ENCODE data around the gene MDK. TPM values are rescaled to one million over a fixed set of nuclear protein-coding genes. Genes with fewer than 3 reads are reported as not detected.

The MDK gene
- total RNA-seq, 6 experiments from 2014 or later: 9.7 to 22.9 (median 18.9) TPM

DNA sequence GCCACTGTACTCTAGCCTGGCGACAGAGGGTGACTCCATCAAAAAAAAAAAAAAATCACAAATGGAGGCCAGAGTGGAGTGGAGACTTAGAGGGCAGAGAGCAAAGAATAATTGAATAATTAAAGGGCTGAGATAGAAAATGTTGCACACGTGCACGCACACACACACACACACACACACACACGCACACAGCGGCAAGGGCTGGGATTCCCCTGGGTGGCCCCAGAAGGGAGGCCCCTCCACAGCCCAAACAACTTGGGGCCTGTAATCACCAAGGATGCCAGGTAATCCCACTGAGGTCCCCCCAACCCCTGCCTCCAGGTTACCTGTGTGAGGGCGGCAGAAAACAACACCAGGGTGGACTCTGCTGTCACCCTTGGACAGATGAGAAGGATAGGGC is 46.2 kb upstream of the MDK start:
- Mint-ChIP-seq H3K27ac (no peak overlapping the region), H3K9me3 (no peaks in the 10 kb centered on the region), H3K36me3 (ENCODE audit: low read depth) (no peaks in the 10 kb centered on the region), H3K27me3 (ENCODE audit: insufficient read depth) (peaks cover 46% of the 10 kb centered on the region), H3K4me1 (ENCODE audit: low read depth) (peaks cover 25% of the 10 kb centered on the region), H3K4me3 (no peak overlapping the region)
- no peak for DNase-seq
- TF ChIP-seq, protein P1, sequence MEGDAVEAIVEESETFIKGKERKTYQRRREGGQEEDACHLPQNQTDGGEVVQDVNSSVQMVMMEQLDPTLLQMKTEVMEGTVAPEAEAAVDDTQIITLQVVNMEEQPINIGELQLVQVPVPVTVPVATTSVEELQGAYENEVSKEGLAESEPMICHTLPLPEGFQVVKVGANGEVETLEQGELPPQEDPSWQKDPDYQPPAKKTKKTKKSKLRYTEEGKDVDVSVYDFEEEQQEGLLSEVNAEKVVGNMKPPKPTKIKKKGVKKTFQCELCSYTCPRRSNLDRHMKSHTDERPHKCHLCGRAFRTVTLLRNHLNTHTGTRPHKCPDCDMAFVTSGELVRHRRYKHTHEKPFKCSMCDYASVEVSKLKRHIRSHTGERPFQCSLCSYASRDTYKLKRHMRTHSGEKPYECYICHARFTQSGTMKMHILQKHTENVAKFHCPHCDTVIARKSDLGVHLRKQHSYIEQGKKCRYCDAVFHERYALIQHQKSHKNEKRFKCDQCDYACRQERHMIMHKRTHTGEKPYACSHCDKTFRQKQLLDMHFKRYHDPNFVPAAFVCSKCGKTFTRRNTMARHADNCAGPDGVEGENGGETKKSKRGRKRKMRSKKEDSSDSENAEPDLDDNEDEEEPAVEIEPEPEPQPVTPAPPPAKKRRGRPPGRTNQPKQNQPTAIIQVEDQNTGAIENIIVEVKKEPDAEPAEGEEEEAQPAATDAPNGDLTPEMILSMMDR (IDR thresholded peaks at IDR 0.05): no peak

DNA sequence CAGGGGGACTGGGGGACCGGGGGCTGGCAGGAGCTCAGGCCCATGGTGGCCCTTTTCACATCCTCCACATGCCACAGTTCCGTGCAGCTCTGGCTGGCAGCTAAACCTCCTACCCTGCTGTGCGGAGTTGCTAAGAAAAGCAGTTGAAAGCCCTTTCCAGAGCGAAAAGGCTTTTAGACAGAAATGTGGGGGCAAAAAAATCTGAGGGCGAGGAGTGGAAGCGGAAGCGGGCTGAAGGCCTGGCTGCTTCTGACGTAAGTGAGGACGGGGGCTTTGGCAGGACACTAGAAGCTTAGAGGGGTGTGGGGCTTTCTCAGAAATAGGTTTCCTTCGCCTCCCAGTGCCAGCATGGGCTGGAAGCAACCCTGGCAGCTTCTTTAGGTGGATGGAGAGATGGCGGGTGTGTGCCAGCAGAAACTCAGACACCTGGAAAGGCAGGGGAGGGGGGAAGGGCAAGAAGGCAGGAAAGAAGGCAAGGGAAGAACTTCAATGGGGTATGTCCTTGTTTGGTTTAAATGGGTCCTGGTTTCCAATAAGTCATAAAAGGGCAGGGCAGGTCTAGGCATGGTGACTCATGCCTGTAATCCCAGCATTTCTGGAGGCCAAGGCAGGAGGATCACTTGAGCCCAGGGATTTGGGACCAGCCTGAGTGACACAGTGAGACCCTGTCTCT is 45.4 kb upstream of the MDK start:
- H3K27me3 Mint-ChIP-seq (ENCODE audit: insufficient read depth): peaks cover 38% of the 10 kb centered on the region
- no peak overlapping the region for H3K27ac Mint-ChIP-seq

DNA sequence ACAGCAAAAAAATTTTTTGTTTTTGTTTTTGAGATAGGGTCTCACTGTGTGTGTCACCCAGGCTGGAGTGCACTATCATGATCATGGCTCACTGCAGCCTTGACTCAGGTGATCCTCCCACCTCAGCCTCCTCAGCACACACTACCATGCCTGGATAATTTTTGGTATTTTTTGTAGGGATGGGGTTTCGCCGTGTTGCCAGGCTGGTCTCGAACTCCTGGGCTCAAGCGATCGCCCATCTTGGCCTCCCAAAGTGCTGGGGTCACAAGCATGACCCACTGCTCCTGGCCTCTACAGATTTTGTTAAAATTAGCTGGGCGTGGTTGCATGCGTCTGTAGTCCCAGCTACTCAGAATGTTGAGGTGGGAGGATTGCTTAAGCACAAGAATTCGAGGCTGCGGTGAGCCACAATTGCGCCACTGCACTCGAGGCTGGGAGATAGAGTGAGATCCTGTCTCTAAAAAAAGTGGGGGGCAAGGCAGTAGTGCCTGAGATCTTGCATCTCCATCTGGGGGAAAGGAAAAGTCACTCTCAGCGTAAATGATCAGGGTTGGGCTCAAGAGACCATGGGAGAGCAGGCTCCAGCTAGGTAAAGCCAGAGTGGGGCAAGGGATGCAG is 44.8 kb upstream of the MDK start:
- Mint-ChIP-seq H3K4me3 (no peak overlapping the region), H3K27me3 (ENCODE audit: insufficient read depth) (peaks cover 32% of the 10 kb centered on the region), H3K4me1 (ENCODE audit: low read depth) (peaks cover 18% of the 10 kb centered on the region), H3K27ac (no peak overlapping the region), H3K9me3 (no peaks in the 10 kb centered on the region), H3K36me3 (ENCODE audit: low read depth) (no peaks in the 10 kb centered on the region)
- TF ChIP-seq, protein P1 (IDR thresholded peaks at IDR 0.05): no peak
- DNase-seq: no peak

More for the DNA sequence above, 45.4 kb upstream of the MDK start:
- TF ChIP-seq, protein P1 (IDR thresholded peaks at IDR 0.05): no peak
- Mint-ChIP-seq H3K36me3 (ENCODE audit: low read depth) (no peaks in the 10 kb centered on the region), H3K4me1 (ENCODE audit: low read depth) (peaks cover 18% of the 10 kb centered on the region), H3K9me3 (no peaks in the 10 kb centered on the region), H3K4me3 (no peak overlapping the region)
- DNase-seq: no peak

DNA sequence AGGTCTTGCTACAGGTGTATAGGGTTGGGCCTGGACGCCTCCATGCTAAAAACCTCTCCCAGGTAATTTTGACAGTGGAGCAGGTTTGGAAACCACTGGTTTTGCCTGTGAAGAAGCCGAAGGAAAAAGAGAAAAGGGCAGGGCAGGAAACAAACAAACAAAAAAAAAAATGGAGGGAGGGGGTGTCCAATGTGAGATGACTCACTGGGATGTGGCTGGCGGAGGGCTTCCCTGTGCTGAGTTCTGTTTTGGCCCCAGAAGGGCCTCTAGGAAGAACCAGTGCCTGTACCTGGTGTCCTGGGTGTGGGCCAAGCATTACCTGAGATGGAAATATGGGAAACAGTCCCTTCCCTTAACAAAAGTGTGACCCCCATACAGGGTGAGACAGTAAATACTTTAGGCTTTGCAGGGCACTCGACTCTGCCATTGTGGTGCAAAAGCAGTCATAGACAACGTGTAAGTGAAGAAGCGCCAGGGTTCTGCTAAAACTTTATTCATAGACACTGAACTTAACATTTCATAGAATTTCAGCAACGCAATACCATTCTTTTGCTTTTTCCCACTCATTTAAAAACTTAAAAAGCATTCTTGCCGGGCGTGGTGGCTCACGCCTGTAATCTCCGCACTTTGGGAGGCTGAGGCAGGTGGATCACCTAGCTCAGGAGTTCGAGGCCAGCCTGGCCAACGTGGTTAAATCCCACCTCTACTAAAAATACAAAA is 43.7 kb upstream of the MDK start:
- H3K27me3 Mint-ChIP-seq (ENCODE audit: insufficient read depth): peaks cover 24% of the 10 kb centered on the region
- DNase-seq: no peak
- no peaks in the 10 kb centered on the region for H3K9me3 Mint-ChIP-seq
- TF ChIP-seq, protein P1 (IDR thresholded peaks at IDR 0.05): no peak
- H3K4me1 Mint-ChIP-seq (ENCODE audit: low read depth): peaks cover 23% of the 10 kb centered on the region
- H3K4me3 Mint-ChIP-seq: no peak overlapping the region
- no peak overlapping the region for H3K27ac Mint-ChIP-seq
- H3K36me3 Mint-ChIP-seq (ENCODE audit: low read depth): no peaks in the 10 kb centered on the region

DNA sequence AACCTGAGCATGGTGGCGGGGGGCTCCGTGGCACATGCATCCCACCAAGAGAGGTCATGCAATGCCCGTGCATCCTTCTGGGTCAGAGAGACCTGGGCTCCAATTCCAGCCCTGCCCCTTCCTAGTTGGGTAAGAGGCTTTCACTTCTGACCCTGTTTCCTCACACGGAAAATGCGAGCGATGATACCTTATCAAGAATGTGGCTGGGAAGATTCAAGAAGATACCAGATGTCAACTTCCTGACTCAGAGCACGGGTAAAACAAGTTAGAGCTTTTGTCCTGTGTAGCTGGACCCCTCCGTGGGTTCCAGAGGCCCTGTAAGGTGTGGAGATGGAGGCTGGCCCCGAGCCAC is 42.9 kb upstream of the MDK start:
- Mint-ChIP-seq H3K27ac (peak overlapping the region; percentile 67), H3K27me3 (ENCODE audit: insufficient read depth) (peaks cover 25% of the 10 kb centered on the region), H3K36me3 (ENCODE audit: low read depth) (no peaks in the 10 kb centered on the region), H3K4me1 (ENCODE audit: low read depth) (peaks cover 23% of the 10 kb centered on the region), H3K9me3 (no peaks in the 10 kb centered on the region), H3K4me3 (peak overlapping the region; percentile 82)
- DNase-seq: peak; percentile 13
- TF ChIP-seq, protein P1 (IDR thresholded peaks at IDR 0.05): no peak
